Type B pancreatic cell (in vitro differentiated cells): ENCODE results near the gene RANGAP1. TPM values are rescaled to one million over a fixed set of nuclear protein-coding genes. Genes with fewer than 3 reads are reported as not detected.
A peak's percentile ranks its signal among the peaks of the same experiment; 100 is the strongest.
"Not testable (repeated sequence)": the region's sequence is repeated elsewhere in the genome, so short reads cannot be mapped to it uniquely, and the experiment has no call there.

ENCODE experiments used
- DNase-seq: peaks from one replicate; pipeline ENCODE4 v3.0.0; 2021; ENCODE audit warnings: mixed read lengths; ENCODE audit not compliant: unreplicated experiment; ENCODE audit errors: extremely low spot score
- H3K27ac Mint-ChIP-seq: 2 replicates; pipeline ENCODE4 v1.8.0; 2021; ENCODE audit warnings: mild to moderate bottlenecking, mixed read lengths
- H3K27me3 Mint-ChIP-seq: 2 replicates; pipeline ENCODE4 v1.8.0; 2021; ENCODE audit warnings: mixed read lengths
- H3K36me3 Mint-ChIP-seq: 2 replicates; pipeline ENCODE4 v1.8.0; 2021; ENCODE audit warnings: mixed read lengths
- H3K4me1 Mint-ChIP-seq: one replicate; pipeline ENCODE4 v1.8.0; 2021; ENCODE audit warnings: mixed read lengths; ENCODE audit not compliant: unreplicated experiment
- H3K4me3 Mint-ChIP-seq: 2 replicates; pipeline ENCODE4 v1.8.0; 2021; ENCODE audit warnings: mild to moderate bottlenecking, mixed read lengths
- H3K9me3 Mint-ChIP-seq: 2 replicates; pipeline ENCODE4 v1.8.0; 2021; ENCODE audit warnings: mixed read lengths
- total RNA-seq: library from RNA; stranded (reverse); gene quantifications from 2 replicates; pipeline ENCODE4 v1.2.1, GENCODE V29; 2021; ENCODE audit warnings: low replicate concordance
- TF ChIP-seq, protein P1 (sequence below): fragments of 200-600 bp; sonication (generic); conservative IDR thresholded peaks from 2 replicates; pipeline ENCODE4 v1.5.0; 2021; ENCODE audit warnings: antibody characterized with exemption, mild to moderate bottlenecking

Gene RANGAP1
- total RNA-seq, 1 donor from 2014 or later = 83.7 TPM

GRCh38 chr22:41302811-41303210, 16.8 kb upstream of the RANGAP1 start:
- peaks cover 10% of the 10 kb centered on the region for H3K36me3 Mint-ChIP-seq
- H3K9me3 Mint-ChIP-seq = no peaks in the 10 kb centered on the region
- no peaks in the 10 kb centered on the region for H3K27me3 Mint-ChIP-seq
- TF ChIP-seq, protein P1, sequence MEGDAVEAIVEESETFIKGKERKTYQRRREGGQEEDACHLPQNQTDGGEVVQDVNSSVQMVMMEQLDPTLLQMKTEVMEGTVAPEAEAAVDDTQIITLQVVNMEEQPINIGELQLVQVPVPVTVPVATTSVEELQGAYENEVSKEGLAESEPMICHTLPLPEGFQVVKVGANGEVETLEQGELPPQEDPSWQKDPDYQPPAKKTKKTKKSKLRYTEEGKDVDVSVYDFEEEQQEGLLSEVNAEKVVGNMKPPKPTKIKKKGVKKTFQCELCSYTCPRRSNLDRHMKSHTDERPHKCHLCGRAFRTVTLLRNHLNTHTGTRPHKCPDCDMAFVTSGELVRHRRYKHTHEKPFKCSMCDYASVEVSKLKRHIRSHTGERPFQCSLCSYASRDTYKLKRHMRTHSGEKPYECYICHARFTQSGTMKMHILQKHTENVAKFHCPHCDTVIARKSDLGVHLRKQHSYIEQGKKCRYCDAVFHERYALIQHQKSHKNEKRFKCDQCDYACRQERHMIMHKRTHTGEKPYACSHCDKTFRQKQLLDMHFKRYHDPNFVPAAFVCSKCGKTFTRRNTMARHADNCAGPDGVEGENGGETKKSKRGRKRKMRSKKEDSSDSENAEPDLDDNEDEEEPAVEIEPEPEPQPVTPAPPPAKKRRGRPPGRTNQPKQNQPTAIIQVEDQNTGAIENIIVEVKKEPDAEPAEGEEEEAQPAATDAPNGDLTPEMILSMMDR = no peak
- H3K4me3 Mint-ChIP-seq = peak overlapping the region; percentile 88
- no peak for DNase-seq
- peak overlapping the region; percentile 88 for H3K27ac Mint-ChIP-seq
- peaks cover 25% of the 10 kb centered on the region for H3K4me1 Mint-ChIP-seq

DNA sequence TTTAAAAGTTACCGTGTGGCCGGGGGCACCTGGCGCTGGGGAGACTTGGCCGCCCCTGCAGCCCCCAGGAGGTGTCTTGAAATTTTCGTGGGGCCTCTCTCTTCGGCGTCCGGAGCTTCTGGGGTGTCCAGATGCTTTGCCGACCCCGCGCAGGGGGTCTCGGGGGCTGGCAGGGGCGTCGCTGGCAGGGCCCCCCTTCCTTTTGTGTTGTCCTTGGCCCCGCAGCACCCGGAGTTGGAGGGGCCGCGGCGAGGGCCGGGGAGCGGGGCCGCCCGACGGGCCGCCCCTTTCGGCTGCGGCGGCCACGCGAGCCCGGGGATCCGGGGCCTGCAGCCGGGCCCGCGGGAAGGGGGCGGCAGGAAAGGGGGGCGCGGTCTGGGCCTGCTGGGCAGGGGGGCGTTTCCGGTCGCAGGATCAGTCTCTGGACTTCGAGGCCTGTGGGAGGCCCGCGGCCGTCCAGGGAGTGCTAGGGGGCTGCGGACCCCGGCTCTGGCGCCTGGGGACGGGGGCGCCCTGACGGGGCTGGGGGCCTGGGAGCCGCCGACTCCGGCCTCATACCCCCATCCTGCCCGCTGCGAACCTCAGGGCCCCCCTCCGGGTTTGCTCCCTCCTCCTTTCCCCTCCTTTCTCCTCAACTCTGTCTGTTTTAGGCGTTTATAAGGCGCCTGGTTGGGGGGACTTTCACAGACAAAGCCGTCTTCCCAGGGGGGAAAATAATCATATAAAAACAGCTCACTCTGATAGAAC, 16.2 kb upstream of the RANGAP1 start:
- peak overlapping the region; percentile 88 for H3K4me3 Mint-ChIP-seq
- TF ChIP-seq, protein P1 = no peak
- peak; percentile 75 for DNase-seq
- H3K36me3 Mint-ChIP-seq = peaks cover 10% of the 10 kb centered on the region
- H3K4me1 Mint-ChIP-seq = peaks cover 25% of the 10 kb centered on the region
- peak overlapping the region; percentile 88 for H3K27ac Mint-ChIP-seq
- no peaks in the 10 kb centered on the region for H3K27me3 Mint-ChIP-seq
- H3K9me3 Mint-ChIP-seq = no peaks in the 10 kb centered on the region

GRCh38 chr22:41301085-41302020, 15.4 kb upstream of the RANGAP1 start, which contains the start of gene ZC3H7B:
Gene ZC3H7B (plus strand): TSS chr22:41301525. CDS start chr22:41320661, 19,136 bp downstream.
- Mint-ChIP-seq H3K4me3 (peak within 1 kb of the TSS; percentile 90), H3K27me3 (no peaks in the 10 kb centered on the region), H3K27ac (peak within 1 kb of the TSS; percentile 100), H3K36me3 (peaks cover 10% of the 10 kb centered on the region), H3K9me3 (no peaks in the 10 kb centered on the region), H3K4me1 (peaks cover 25% of the 10 kb centered on the region)
- DNase-seq = peak; percentile 87
- TF ChIP-seq, protein P1 = peak; percentile 68

- H3K27ac Mint-ChIP-seq = peak overlapping the region; percentile 100
- peaks cover 7% of the 10 kb centered on the region for H3K36me3 Mint-ChIP-seq
- peak overlapping the region; percentile 90 for H3K4me3 Mint-ChIP-seq
- H3K4me1 Mint-ChIP-seq = peaks cover 21% of the 10 kb centered on the region
- TF ChIP-seq, protein P1 = no peak
- H3K9me3 Mint-ChIP-seq = no peaks in the 10 kb centered on the region
- H3K27me3 Mint-ChIP-seq = no peaks in the 10 kb centered on the region
- no peak for DNase-seq
These were observed 14.7 kb upstream of the RANGAP1 start for GRCh38 chr22:41300661-41301060.

- TF ChIP-seq, protein P1 = no peak
- Mint-ChIP-seq H3K27me3 (no peaks in the 10 kb centered on the region), H3K4me3 (no peak overlapping the region), H3K27ac (no peak overlapping the region), H3K4me1 (peaks cover 5% of the 10 kb centered on the region), H3K9me3 (no peaks in the 10 kb centered on the region), H3K36me3 (no peaks in the 10 kb centered on the region)
- no peak for DNase-seq
These were observed 11.1 kb upstream of the RANGAP1 start for GRCh38 chr22:41296826-41297667.

- DNase-seq, H3K27me3 Mint-ChIP-seq, H3K36me3 Mint-ChIP-seq, H3K27ac Mint-ChIP-seq, H3K9me3 Mint-ChIP-seq, H3K4me3 Mint-ChIP-seq, H3K4me1 Mint-ChIP-seq: not testable (repeated sequence)
These were observed 8.8 kb upstream of the RANGAP1 start for GRCh38 chr22:41294816-41295215.
